HepG2 (cell line): Measurements from ENCODE around the gene LRP10. TPM values are rescaled to one million over a fixed set of nuclear protein-coding genes. Genes with fewer than 3 reads are reported as not detected.
A peak's percentile ranks its signal among the peaks of the same experiment; 100 is the strongest.

Source experiments
- EZH2 ChIP-seq: conservative IDR thresholded peaks from 2 replicates; pipeline ENCODE4 v1.6.1; 2012; ENCODE audit warnings: mild to moderate bottlenecking, low read depth, low read length, moderate library complexity
- HNRNPK ChIP-seq: fragments of 200-400 bp; formaldehyde crosslinking; IDR thresholded peaks from 2 replicates; pipeline ENCODE4 v1.6.1; 2018; ENCODE audit warnings: low read length, low read depth, moderate library complexity, mild to moderate bottlenecking; ENCODE audit not compliant: poor library complexity, severe bottlenecking
- PRPF4 ChIP-seq: fragments of 200-400 bp; formaldehyde crosslinking; IDR thresholded peaks from 2 replicates; pipeline ENCODE4 v1.6.1; 2016; ENCODE audit warnings: low read length, low read depth; ENCODE audit not compliant: poor library complexity, severe bottlenecking
- RELA ChIP-seq: sonication (generic); formaldehyde crosslinking; IDR thresholded peaks from 2 replicates; pipeline ENCODE4 v1.4.0; 2020; ENCODE audit warnings: missing genetic modification reagents
- SOX6 ChIP-seq, 2 experiments: fragments of 450-650 bp in 1 of 2; sonication (generic) in 1 of 2; formaldehyde crosslinking in 1 of 2; IDR thresholded peaks; 2 replicates each; pipeline versions ENCODE4 v1.4.0 to v1.6.1; 2017 to 2020; ENCODE audit warnings: antibody characterized with exemption in 1 of 2, mild to moderate bottlenecking in 1 of 2, missing genetic modification reagents in 1 of 2
- ZFP82 ChIP-seq: sonication (generic); formaldehyde crosslinking; IDR thresholded peaks from 2 replicates; pipeline ENCODE4 v1.5.1; 2020; ENCODE audit warnings: mild to moderate bottlenecking, missing genetic modification reagents, borderline replicate concordance
- ZNF251 ChIP-seq: sonication (generic); formaldehyde crosslinking; IDR thresholded peaks from 2 replicates; pipeline ENCODE4 v1.9.0; 2021; ENCODE audit warnings: mild to moderate bottlenecking, missing genetic modification reagents
- ZNF660 ChIP-seq: sonication (generic); formaldehyde crosslinking; IDR thresholded peaks from 2 replicates; pipeline ENCODE4 v1.5.1; 2020; ENCODE audit warnings: mild to moderate bottlenecking, low read depth, missing genetic modification reagents, borderline replicate concordance
- ZNF674 ChIP-seq: sonication (generic); formaldehyde crosslinking; IDR thresholded peaks from 2 replicates; pipeline ENCODE4 v1.5.0; 2020; ENCODE audit warnings: low read depth, mild to moderate bottlenecking, missing genetic modification reagents
- ZNF816 ChIP-seq: sonication (generic); formaldehyde crosslinking; IDR thresholded peaks from 2 replicates; pipeline ENCODE4 v1.8.0; 2022; ENCODE audit warnings: missing genetic modification reagents, mild to moderate bottlenecking, borderline replicate concordance
- ZNF891 ChIP-seq: sonication (generic); formaldehyde crosslinking; IDR thresholded peaks from 2 replicates; pipeline ENCODE4 v1.5.0; 2020; ENCODE audit warnings: mild to moderate bottlenecking, missing genetic modification reagents
- ZZZ3 ChIP-seq: sonication (generic); formaldehyde crosslinking; IDR thresholded peaks from 2 replicates; pipeline ENCODE4 v1.4.0; 2020; ENCODE audit warnings: missing genetic modification reagents, mild to moderate bottlenecking, borderline replicate concordance
- polyA plus RNA-seq, 8 experiments: library from polyadenylated mRNA; depleted of rRNA in 3 of 8; stranded (reverse) in 7 of 8; unstranded in 1 of 8; fragments of >200 nt; fragmentation: Illumina TruSeq in 4 of 8; extraction: Trizol in 4 of 8; gene quantifications; 2 replicates each; pipeline versions ENCODE4 v1.2.1 to v1.2.3, GENCODE V29; 2011 to 2016; ENCODE audit warnings: low read depth in 4 of 8, missing spikeins in 1 of 8, mixed read lengths in 1 of 8; ENCODE audit not compliant: insufficient read depth in 1 of 8
- total RNA-seq, 5 experiments: library from RNA; depleted of rRNA; stranded (reverse); fragments of >200 nt; fragmentation: Illumina TruSeq; extraction: Trizol; gene quantifications; 2 replicates each; pipeline ENCODE4 v1.2.3, GENCODE V29; 2016; ENCODE audit warnings: low read depth in 1 of 5
- TF ChIP-seq, protein P1 (sequence below): sonication (generic); formaldehyde crosslinking; IDR thresholded peaks from 2 replicates; pipeline ENCODE4 v1.4.0; 2020; ENCODE audit warnings: missing genetic modification reagents
- TF ChIP-seq, protein P2 (sequence below): sonication (generic); formaldehyde crosslinking; IDR thresholded peaks from 2 replicates; pipeline ENCODE4 v1.5.0; 2020; ENCODE audit warnings: missing genetic modification reagents
- TF ChIP-seq, protein P3 (sequence below): IDR thresholded peaks from 2 replicates; pipeline ENCODE4 v1.4.0; 2020; ENCODE audit warnings: mild to moderate bottlenecking, missing genetic modification reagents
- TF ChIP-seq, protein P4 (sequence below): sonication (generic); formaldehyde crosslinking; IDR thresholded peaks from 2 replicates; pipeline ENCODE4 v1.8.1; 2023; ENCODE audit warnings: missing genetic modification reagents, inconsistent platforms, borderline replicate concordance
- TF ChIP-seq, protein P5 (sequence below): sonication (generic); formaldehyde crosslinking; IDR thresholded peaks from 2 replicates; pipeline ENCODE4 v1.5.1; 2020; ENCODE audit warnings: missing genetic modification reagents, mild to moderate bottlenecking, borderline replicate concordance

Gene LRP10
- total and polyA plus RNA-seq, 2 of the 13 experiments (the other 11 are each of a cell fraction or from before 2014, with no cell fraction given) = 16.9 to 45.2 TPM

DNA sequence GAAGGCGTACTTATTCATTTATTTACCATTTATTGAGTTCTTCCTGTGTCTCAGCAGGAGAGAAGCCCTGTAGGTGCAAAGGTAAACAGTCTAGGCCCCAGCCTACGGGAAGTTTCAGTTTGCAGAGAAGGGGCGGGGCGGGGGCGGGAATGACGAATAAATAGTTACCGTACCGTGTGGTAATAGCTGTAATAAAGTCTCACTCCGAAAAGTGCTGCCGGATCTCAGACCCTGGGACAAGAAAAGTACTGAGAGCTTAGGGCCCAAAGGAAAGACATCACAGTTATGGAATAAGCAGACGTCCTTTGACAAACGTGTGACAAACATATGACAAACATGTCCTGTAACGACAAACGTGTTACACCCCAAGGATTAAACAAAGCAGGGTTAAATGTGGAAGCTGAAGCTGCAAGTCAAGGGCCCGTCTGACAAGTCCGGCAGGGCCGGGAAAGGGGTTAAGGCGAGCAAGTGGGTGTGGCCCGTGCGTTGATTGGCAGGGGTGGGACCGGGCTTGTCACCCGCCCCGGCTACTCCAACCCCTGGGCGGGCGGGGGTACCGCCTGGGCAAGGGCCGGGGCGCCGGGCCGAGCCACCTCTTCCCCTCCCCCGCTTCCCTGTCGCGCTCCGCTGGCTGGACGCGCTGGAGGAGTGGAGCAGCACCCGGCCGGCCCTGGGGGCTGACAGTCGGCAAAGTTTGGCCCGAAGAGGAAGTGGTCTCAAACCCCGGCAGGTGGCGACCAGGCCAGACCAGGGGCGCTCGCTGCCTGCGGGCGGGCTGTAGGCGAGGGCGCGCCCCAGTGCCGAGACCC is at the start of gene LRP10 (continued):
- TF ChIP-seq, protein P1, sequence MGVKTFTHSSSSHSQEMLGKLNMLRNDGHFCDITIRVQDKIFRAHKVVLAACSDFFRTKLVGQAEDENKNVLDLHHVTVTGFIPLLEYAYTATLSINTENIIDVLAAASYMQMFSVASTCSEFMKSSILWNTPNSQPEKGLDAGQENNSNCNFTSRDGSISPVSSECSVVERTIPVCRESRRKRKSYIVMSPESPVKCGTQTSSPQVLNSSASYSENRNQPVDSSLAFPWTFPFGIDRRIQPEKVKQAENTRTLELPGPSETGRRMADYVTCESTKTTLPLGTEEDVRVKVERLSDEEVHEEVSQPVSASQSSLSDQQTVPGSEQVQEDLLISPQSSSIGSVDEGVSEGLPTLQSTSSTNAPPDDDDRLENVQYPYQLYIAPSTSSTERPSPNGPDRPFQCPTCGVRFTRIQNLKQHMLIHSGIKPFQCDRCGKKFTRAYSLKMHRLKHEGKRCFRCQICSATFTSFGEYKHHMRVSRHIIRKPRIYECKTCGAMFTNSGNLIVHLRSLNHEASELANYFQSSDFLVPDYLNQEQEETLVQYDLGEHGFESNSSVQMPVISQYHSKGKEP (CRISPR knock-in tag) = peak; percentile 11; the same call in 1 of the 2 replicates
- TF ChIP-seq, protein P2, sequence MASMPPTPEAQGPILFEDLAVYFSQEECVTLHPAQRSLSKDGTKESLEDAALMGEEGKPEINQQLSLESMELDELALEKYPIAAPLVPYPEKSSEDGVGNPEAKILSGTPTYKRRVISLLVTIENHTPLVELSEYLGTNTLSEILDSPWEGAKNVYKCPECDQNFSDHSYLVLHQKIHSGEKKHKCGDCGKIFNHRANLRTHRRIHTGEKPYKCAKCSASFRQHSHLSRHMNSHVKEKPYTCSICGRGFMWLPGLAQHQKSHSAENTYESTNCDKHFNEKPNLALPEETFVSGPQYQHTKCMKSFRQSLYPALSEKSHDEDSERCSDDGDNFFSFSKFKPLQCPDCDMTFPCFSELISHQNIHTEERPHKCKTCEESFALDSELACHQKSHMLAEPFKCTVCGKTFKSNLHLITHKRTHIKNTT = peak; percentile 91; the same call in 1 of the 2 replicates
- TF ChIP-seq ZNF660 (CRISPR knock-in tag) (0 out of 2 replicates have a peak, but pooled peaks have one; percentile 31), ZNF891 (CRISPR knock-in tag) (peak; percentile 92), ZNF674 (no peak; the same call in 1 of the 2 replicates), SOX6 (IDR thresholded peaks at IDR 0.05) (no peak), SOX6 (CRISPR knock-in tag; IDR thresholded peaks at IDR 0.05) (peak; percentile 92), PRPF4 (no peak), HNRNPK (peak; percentile 92), ZZZ3 (CRISPR knock-in tag) (peak; percentile 87; the same call in 1 of the 2 replicates), ZFP82 (CRISPR knock-in tag) (peak; percentile 86), EZH2 (no peak), RELA (0 out of 2 replicates have a peak, but pooled peaks have one; percentile 11), ZNF816 (CRISPR knock-in tag) (peak; percentile 100), ZNF251 (CRISPR knock-in tag) (peak; percentile 82; the same call in 1 of the 2 replicates)
- TF ChIP-seq, protein P3, sequence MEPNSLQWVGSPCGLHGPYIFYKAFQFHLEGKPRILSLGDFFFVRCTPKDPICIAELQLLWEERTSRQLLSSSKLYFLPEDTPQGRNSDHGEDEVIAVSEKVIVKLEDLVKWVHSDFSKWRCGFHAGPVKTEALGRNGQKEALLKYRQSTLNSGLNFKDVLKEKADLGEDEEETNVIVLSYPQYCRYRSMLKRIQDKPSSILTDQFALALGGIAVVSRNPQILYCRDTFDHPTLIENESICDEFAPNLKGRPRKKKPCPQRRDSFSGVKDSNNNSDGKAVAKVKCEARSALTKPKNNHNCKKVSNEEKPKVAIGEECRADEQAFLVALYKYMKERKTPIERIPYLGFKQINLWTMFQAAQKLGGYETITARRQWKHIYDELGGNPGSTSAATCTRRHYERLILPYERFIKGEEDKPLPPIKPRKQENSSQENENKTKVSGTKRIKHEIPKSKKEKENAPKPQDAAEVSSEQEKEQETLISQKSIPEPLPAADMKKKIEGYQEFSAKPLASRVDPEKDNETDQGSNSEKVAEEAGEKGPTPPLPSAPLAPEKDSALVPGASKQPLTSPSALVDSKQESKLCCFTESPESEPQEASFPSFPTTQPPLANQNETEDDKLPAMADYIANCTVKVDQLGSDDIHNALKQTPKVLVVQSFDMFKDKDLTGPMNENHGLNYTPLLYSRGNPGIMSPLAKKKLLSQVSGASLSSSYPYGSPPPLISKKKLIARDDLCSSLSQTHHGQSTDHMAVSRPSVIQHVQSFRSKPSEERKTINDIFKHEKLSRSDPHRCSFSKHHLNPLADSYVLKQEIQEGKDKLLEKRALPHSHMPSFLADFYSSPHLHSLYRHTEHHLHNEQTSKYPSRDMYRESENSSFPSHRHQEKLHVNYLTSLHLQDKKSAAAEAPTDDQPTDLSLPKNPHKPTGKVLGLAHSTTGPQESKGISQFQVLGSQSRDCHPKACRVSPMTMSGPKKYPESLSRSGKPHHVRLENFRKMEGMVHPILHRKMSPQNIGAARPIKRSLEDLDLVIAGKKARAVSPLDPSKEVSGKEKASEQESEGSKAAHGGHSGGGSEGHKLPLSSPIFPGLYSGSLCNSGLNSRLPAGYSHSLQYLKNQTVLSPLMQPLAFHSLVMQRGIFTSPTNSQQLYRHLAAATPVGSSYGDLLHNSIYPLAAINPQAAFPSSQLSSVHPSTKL (CRISPR knock-in tag) = peak; percentile 89
- TF ChIP-seq, protein P4, sequence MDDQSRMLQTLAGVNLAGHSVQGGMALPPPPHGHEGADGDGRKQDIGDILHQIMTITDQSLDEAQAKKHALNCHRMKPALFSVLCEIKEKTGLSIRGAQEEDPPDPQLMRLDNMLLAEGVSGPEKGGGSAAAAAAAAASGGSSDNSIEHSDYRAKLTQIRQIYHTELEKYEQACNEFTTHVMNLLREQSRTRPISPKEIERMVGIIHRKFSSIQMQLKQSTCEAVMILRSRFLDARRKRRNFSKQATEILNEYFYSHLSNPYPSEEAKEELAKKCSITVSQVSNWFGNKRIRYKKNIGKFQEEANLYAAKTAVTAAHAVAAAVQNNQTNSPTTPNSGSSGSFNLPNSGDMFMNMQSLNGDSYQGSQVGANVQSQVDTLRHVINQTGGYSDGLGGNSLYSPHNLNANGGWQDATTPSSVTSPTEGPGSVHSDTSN (CRISPR knock-in tag) = peak; percentile 97
- TF ChIP-seq, protein P5, sequence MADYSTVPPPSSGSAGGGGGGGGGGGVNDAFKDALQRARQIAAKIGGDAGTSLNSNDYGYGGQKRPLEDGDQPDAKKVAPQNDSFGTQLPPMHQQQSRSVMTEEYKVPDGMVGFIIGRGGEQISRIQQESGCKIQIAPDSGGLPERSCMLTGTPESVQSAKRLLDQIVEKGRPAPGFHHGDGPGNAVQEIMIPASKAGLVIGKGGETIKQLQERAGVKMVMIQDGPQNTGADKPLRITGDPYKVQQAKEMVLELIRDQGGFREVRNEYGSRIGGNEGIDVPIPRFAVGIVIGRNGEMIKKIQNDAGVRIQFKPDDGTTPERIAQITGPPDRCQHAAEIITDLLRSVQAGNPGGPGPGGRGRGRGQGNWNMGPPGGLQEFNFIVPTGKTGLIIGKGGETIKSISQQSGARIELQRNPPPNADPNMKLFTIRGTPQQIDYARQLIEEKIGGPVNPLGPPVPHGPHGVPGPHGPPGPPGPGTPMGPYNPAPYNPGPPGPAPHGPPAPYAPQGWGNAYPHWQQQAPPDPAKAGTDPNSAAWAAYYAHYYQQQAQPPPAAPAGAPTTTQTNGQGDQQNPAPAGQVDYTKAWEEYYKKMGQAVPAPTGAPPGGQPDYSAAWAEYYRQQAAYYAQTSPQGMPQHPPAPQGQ (CRISPR knock-in tag) = peak; percentile 97; the same call in 1 of the 2 replicates
